ENCODE measurements around the gene MXRA7.
"Not testable (repeated sequence)": the region's sequence is repeated elsewhere in the genome, so short reads cannot be mapped to it uniquely, and the experiment has no call there.

The MXRA7 gene

GRCh38 chr17:76726231-76726775 is 15.5 kb upstream of the MXRA7 start, which contains the start of gene JMJD6:
Gene JMJD6 (minus strand): TSS chr17:76726606. CDS start chr17:76726475, 131 bp downstream.
- peak within 1 kb of the TSS; percentile 87 for H3K4me3 ChIP-seq (ENCODE audit: low read length)
- DNase-seq (ENCODE audit: low read depth): peak; percentile 97
- no peak for TF ChIP-seq CTCF (conservative IDR thresholded peaks at IDR 0.05; ENCODE audit: low read length)

- no peak for TF ChIP-seq CTCF (conservative IDR thresholded peaks at IDR 0.05; ENCODE audit: low read length)
- peak; percentile 73 for DNase-seq (ENCODE audit: low read depth)
- H3K4me3 ChIP-seq (ENCODE audit: low read length): peak overlapping the region; percentile 87
Observed at GRCh38 chr17:76725580-76726230, 14.9 kb upstream of the MXRA7 start.

- peak overlapping the region; percentile 15; the same call in 1 of the 2 replicates for H3K4me3 ChIP-seq (ENCODE audit: low read length)
- TF ChIP-seq CTCF (conservative IDR thresholded peaks at IDR 0.05; ENCODE audit: low read length): no peak
- DNase-seq (ENCODE audit: low read depth): no peak
Observed at GRCh38 chr17:76723812-76724211, 13.0 kb upstream of the MXRA7 start.

- H3K4me3 ChIP-seq (ENCODE audit: low read length); DNase-seq (ENCODE audit: low read depth): not testable (repeated sequence)
Observed at GRCh38 chr17:76722977-76723376, 12.2 kb upstream of the MXRA7 start.

- no peak for DNase-seq (ENCODE audit: low read depth)
- no peak for TF ChIP-seq CTCF (conservative IDR thresholded peaks at IDR 0.05; ENCODE audit: low read length)
- no peak overlapping the region for H3K4me3 ChIP-seq (ENCODE audit: low read length)
Observed at GRCh38 chr17:76722279-76722678, 11.5 kb upstream of the MXRA7 start.

- no peak for DNase-seq (ENCODE audit: low read depth)
Observed at GRCh38 chr17:76721463-76721862, 10.7 kb upstream of the MXRA7 start.

GRCh38 chr17:76720941-76721340 is 10.2 kb upstream of the MXRA7 start:
- H3K4me3 ChIP-seq (ENCODE audit: low read length): no peak overlapping the region
- TF ChIP-seq CTCF (conservative IDR thresholded peaks at IDR 0.05; ENCODE audit: low read length): no peak
- DNase-seq (ENCODE audit: low read depth): no peak

More at GRCh38 chr17:76721463-76721862, 10.7 kb upstream of the MXRA7 start:
- no peak for TF ChIP-seq CTCF (conservative IDR thresholded peaks at IDR 0.05; ENCODE audit: low read length)
- H3K4me3 ChIP-seq (ENCODE audit: low read length): no peak overlapping the region
